Mesothelial cell of epicardium (in vitro differentiated cells): ENCODE data around the gene PRRT1. TPM values are rescaled to one million over a fixed set of nuclear protein-coding genes. Genes with fewer than 3 reads are reported as not detected.

Source experiments
- DNase-seq, 2 experiments: peaks; one replicate each; pipeline ENCODE4 v3.0.0; 2021; ENCODE audit warnings: low spot score in 2 of 2; ENCODE audit not compliant: unreplicated experiment in 2 of 2
- H3K27ac Mint-ChIP-seq: 2 replicates; pipeline ENCODE4 v1.8.0; 2021; ENCODE audit warnings: mixed read lengths
- H3K27me3 Mint-ChIP-seq: 2 replicates; pipeline ENCODE4 v1.8.0; 2021; ENCODE audit warnings: low read depth, mixed read lengths
- H3K36me3 Mint-ChIP-seq: 2 replicates; pipeline ENCODE4 v1.8.0; 2021; ENCODE audit warnings: mixed read lengths
- H3K4me1 Mint-ChIP-seq: 2 replicates; pipeline ENCODE4 v1.8.0; 2021; ENCODE audit warnings: mixed read lengths
- H3K4me3 Mint-ChIP-seq: 2 replicates; pipeline ENCODE4 v1.8.0; 2021; ENCODE audit warnings: mild to moderate bottlenecking, moderate library complexity, mixed read lengths
- H3K9me3 Mint-ChIP-seq: 2 replicates; pipeline ENCODE4 v1.8.0; 2021; ENCODE audit warnings: mixed read lengths
- CTCF ChIP-seq: fragments of 200-600 bp; sonication (generic); IDR thresholded peaks from one replicate; pipeline ENCODE4 v1.5.0; 2021; ENCODE audit warnings: antibody characterized with exemption; ENCODE audit not compliant: unreplicated experiment
- total RNA-seq: library from RNA; stranded (reverse); gene quantifications from 3 replicates; pipeline ENCODE4 v1.2.1, GENCODE V29; 2021

The PRRT1 gene
- total RNA-seq, 1 donor from 2014 or later: 3.0 TPM

DNA sequence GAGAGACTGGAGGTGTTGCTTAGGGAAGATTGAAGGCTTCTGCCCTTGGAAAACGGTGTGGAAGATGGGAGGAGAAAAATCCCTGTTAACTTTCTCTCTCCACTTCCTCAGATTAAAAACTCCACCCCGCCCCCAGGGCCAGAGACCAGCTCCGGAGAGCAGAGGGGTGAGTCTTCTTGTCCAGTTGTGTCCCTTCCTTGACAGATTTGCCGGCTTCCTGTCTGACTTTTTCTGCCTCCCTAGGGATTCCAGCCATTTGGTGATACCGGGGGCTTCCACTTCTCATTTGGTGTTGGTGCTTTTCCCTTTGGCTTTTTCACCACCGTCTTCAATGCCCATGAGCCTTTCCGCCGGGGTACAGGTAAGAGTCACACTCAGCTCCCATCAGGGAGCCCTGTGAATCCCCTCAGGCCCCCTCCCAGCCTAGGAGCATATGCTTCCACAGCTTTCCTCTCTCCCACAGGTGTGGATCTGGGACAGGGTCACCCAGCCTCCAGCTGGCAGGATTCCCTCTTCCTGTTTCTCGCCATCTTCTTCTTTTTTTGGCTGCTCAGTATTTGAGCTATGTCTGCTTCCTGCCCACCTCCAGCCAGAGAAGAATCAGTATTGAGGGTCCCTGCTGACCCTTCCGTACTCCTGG lies 28.1 kb upstream of the PRRT1 start:
- no peaks in the 10 kb centered on the region for H3K9me3 Mint-ChIP-seq
- no peak for TF ChIP-seq CTCF
- peaks cover 11% of the 10 kb centered on the region for H3K36me3 Mint-ChIP-seq
- H3K4me1 Mint-ChIP-seq: peaks cover 45% of the 10 kb centered on the region
- no peak for DNase-seq
- peak overlapping the region; percentile 92 for H3K4me3 Mint-ChIP-seq
- no peaks in the 10 kb centered on the region for H3K27me3 Mint-ChIP-seq
- no peak overlapping the region for H3K27ac Mint-ChIP-seq

GRCh38 chr6:32178547-32179440 lies 27.1 kb upstream of the PRRT1 start:
- TF ChIP-seq CTCF: no peak
- H3K9me3 Mint-ChIP-seq: no peaks in the 10 kb centered on the region
- H3K36me3 Mint-ChIP-seq: peaks cover 11% of the 10 kb centered on the region
- H3K27me3 Mint-ChIP-seq: no peaks in the 10 kb centered on the region
- no peak for DNase-seq
- H3K27ac Mint-ChIP-seq: peak overlapping the region; percentile 98
- H3K4me1 Mint-ChIP-seq: peaks cover 47% of the 10 kb centered on the region
- H3K4me3 Mint-ChIP-seq: peak overlapping the region; percentile 92

- no peaks in the 10 kb centered on the region for H3K9me3 Mint-ChIP-seq
Observed at GRCh38 chr6:32177788-32178546, 26.2 kb upstream of the PRRT1 start, which contains the start of gene RNF5. RNF5 (plus strand) TSS chr6:32178405; CDS start chr6:32178512, 107 bp downstream.

DNA sequence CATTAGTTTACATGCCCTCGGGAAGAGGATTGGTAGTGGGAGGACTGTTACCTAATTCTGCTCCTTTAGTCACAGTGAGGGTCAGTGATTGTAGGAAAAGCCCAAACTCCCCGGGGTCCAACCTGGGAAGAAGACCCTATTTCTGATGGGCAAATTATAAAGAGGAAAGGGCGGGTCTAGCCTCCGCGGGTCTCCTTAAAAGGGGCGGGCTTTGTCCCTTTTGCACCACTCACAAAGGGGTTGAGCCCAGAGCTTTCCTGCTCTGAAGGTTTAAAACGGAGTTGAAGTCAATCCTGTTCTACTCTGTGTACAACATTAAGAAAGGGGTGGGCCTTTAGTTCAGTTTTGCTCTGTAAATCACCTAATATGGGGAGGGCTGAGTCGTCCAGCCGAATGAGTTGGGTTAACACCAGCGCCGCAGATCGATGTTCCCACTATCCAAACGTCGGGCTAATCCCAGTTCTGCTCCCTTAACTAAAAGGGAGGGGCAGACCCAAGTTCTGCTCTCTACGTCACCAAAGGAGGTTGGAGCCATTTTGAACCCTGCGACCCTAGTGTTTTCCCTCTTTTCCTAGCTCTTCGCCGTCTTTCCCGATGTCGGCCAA lies 25.5 kb upstream of the PRRT1 start:
- DNase-seq: no peak
- Mint-ChIP-seq H3K4me1 (peaks cover 59% of the 10 kb centered on the region), H3K9me3 (no peaks in the 10 kb centered on the region), H3K27ac (peak overlapping the region; percentile 98), H3K4me3 (peak overlapping the region; percentile 92), H3K36me3 (peaks cover 8% of the 10 kb centered on the region), H3K27me3 (no peaks in the 10 kb centered on the region)
- TF ChIP-seq CTCF: no peak

More at GRCh38 chr6:32177788-32178546, 26.2 kb upstream of the PRRT1 start, which contains the start of gene RNF5:
- no peaks in the 10 kb centered on the region for H3K27me3 Mint-ChIP-seq
- H3K4me1 Mint-ChIP-seq: peaks cover 54% of the 10 kb centered on the region
- peak within 1 kb of the TSS; percentile 92 for H3K4me3 Mint-ChIP-seq
- H3K36me3 Mint-ChIP-seq: peaks cover 11% of the 10 kb centered on the region
- H3K27ac Mint-ChIP-seq: peak within 1 kb of the TSS; percentile 98
- TF ChIP-seq CTCF: no peak
- peak; percentile 85 to 87 for DNase-seq
